GM19099 (cell line): Measurements from ENCODE around the gene SOX6.

Experiments
- POLR2A ChIP-seq: IDR thresholded peaks from 3 replicates; pipeline ENCODE4 v1.6.1; 2011; ENCODE audit warnings: low read depth; ENCODE audit not compliant: insufficient read length; ENCODE audit errors: extremely low read depth

SOX6 gene

DNA sequence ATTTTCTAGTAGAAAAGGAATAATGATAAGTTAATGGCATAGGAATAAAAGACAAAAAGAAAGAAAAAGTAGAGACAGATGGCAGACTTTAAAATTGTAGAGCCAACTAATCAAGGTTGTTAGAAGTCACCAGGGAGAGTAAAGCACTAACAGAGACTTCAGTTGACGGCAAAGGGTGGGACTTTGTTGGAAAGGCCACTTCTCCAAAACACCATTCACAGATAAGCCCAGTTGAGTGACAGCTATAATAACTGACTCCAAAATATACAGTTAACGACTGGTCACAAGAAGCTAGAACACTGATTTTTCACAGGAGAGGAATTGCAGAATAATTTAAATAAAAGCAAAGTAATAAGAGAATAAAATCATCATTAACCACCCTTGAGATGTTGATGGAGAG, 16.0 kb upstream of the SOX6 start:
- no peak for TF ChIP-seq POLR2A

DNA sequence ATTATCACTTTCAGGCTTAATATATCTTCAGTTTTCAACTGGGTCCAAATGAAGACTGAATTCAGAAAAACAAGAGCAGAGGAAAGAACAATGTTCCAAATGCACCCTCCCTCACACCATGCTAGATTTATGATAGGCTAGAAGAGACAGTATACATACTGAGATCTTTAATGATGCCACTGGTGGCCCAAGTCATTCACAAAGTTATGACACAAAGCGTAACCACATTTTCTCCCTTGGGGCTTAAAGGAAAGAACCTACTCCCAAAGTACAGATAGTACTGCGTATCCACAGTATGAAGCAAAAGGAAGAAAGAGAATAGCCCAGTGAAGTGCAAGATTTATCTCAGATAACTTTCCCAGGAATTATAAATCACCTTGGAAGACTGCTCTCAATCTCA, 10.9 kb upstream of the SOX6 start:
- no peak for TF ChIP-seq POLR2A

DNA sequence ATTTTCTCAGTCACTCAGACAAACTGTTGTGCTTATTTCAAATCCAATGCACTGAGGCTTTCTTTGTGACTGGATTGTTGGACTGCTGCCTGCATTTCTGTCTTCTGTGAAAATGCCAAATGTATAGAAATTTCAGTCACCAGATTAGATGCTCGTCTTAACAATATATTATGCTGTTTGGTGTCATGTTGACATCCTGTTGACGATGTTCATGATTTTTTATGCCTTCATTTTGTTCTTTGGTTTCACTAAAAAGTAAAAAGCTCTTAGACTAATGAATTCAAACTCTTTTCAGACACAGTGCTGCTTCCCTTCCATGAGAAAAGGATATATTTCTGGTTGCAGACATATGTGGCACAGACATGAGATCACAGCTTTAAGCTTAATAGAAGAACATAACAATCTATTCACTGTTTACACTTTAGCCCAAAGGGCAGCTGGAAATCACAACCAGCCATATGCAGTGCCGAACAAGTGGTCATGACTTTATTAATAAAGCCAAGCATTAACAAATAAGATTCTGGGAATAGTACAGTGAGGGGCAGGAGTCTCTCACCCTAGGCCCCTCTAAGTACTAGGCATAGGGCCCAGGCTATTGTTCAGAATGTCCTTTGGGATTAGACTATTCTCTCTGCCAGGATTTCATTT, 9.4 kb upstream of the SOX6 start:
- TF ChIP-seq POLR2A = no peak

DNA sequence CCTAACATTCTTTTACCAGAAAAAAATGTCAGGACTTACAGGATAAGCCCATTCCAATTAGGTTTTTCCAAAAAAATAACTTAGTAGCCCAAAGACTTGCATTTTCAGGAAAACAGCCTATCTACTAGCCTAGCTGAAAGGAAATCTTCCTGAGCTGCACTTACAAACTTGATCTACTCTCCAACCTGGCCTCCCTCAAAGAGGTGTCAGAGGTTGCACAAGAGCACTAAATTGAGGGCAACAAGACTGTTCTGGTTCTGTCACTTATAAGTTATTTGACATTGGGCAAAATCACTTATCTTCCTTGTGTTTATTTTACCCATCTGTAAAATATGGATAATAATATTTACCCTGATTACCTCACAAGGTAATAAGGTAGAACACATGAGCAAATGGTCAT, 7.9 kb upstream of the SOX6 start:
- no peak for TF ChIP-seq POLR2A

DNA sequence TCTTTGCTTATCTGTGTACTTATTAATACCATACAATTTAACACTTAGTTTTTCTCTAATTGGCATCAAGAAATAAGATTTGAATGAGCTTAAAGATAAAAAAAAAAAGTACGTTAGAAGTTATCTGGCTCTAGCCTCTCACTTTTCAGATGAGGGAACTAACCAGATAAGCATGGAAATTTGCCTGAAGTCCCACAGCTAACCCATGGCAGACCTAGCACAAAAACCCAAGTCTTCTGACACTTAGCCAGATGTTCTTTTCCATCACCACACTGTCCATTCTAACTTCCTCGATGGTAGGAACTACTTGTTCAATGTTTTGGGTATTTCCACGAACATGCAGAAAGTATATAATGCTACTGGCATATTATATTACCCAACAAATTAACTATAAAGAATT, 7.4 kb upstream of the SOX6 start:
- no peak for TF ChIP-seq POLR2A

DNA sequence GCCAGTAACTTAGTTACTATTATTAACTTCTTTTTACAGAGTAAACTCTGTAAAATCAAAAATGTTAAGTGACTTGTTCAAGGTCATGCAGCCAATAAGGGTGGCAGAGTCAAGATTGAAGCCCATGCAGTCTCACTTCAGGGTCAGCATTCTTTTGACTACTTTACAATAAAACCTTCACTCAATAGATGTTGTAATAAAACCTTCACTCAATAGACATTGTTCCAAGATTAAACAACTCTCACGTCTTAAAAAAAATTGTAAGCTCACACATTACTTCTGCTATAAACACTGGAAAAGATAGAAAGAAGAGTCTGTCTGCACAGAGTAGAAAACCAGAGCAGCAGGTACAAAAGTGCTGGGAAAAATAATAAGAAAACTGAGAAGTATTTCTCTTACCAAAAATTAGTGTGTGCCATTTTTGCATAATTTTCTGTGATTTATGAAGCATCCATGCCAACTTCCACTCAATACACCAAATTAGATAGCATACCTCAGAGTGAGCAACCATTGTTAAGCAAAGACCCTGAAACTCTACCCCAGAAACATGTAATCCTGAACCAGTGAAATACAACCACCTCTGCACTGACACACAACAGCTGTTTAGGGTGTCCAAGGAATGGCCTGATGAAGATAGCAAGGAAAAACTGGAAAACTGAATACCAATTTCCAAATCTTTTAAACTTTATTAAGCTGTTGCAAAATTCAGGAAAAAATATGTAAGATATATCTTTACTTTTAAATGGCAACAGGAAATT, 4.9 kb upstream of the SOX6 start:
- no peak for TF ChIP-seq POLR2A

DNA sequence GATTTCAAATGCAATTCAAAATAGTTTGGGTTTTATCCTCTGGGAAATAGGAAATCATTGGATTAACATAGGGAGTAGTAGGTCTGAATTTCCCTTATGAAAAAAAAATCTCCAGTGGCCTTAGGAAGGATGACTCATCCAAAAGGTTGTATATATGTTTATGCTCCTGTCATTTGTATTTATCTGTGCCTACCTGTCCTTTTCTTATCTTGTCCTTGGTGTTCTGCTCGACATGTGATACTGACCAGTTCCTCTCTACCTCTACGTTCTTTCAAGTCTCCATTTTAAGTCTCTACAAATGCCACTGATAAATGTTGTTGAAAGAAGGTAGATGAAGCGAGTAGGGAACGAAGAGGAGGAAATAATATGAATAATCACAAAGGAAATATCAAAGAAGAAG, 3.0 kb upstream of the SOX6 start:
- no peak for TF ChIP-seq POLR2A

DNA sequence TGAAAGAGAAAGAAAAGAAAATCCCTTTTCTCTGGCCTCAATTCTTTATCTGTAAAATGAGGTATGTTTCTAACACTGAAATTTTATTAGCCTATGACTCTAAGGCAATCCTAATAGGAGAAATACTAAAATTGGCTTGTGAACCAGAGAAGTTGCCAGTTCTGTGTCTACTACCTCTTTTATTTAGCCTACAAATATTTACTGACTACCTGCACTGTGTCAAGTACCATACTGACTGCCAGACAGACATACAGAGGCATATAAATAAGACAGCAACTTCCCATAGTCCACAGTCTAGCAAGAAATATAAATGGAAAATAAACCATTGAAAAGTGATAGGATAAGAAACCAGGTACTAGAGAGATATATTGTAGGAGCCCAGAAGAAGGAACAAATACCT, 2.4 kb upstream of the SOX6 start:
- TF ChIP-seq POLR2A = no peak

DNA sequence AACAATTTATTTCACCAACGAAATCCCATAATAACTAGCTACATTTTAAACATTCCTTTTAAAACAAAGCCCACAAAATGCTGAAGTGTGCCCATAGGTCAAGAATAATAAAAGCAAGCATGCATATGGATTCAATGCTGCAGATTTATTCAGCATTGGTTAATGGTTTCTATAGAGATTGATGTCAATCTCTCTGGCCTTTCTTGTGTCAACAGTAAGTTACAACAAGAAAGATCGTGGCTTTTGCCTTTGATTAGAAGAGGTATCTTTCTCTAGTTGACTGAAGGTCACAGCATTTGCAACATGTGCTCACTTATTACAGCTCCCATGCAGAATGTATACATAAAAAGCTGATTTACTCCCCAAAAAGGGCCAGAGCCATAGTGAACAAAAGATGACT, 1.4 kb upstream of the SOX6 start:
- TF ChIP-seq POLR2A = no peak

DNA sequence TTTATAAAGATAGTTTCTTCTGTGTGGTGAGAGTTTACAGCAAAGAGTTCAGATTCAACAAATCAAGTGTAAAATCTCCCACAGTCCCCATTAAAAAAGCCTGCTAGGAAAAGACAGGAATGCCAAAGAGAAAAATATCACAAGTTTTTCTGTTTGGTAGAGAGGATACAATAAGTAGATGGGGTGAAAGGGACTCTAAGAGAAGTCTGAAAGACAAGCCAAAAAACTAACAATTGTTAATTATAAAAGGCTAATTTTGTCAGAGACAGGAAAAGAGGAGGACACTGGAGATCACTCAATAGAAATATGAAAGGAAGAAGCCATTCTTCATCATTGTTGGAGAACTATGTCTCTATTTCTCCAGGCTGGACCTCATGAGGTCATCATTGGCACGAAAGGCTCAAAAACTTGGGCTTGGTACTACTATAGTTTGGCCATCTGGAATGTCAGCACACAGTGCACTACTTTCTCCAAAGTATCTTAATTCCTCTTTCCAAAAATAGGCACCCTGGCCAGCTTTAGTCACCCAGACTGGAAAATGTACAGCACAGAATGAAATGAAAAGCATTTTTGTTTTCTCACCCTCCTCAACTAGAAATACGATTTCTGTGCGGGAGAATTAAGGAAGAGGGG, 531 bp upstream of the SOX6 start:
- no peak for TF ChIP-seq POLR2A

DNA sequence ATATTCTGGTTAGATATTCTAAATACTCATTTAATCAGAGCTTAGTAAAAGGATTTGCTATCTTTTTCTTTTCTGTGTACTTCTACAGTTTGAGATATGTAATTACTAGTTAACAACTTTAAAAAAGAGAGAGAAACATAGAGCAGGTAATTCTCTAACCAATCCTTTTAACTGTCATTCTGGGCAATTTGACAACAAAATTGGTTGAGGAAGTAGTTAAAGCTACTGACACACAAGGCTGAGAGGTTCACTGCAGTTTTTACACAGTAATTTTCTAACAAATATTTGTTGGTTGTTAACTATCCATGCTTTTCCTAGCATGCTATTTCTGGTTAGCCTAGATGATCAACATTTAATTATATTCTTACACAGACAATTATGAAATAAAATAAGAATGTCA, 3.6 kb downstream of the SOX6 start:
- TF ChIP-seq POLR2A = no peak

DNA sequence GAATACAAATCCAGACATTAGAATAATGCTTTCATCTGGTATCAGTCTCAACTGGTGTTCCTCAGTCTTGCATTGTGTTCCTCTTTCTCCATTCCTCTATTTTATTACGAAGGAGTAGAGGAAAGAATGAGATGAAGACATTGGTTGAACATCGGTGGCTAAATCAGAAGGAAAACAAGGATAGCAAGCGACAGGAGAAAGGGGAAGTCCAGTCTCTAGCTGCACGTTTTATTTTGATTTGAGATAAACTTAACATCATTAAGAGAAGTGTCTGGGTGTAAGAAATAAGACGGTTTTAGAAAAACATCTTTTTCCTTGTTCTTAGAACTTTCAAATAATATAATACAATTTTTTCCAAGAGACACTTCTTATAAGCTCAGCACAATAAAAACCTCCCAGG, 6.2 kb downstream of the SOX6 start:
- no peak for TF ChIP-seq POLR2A

DNA sequence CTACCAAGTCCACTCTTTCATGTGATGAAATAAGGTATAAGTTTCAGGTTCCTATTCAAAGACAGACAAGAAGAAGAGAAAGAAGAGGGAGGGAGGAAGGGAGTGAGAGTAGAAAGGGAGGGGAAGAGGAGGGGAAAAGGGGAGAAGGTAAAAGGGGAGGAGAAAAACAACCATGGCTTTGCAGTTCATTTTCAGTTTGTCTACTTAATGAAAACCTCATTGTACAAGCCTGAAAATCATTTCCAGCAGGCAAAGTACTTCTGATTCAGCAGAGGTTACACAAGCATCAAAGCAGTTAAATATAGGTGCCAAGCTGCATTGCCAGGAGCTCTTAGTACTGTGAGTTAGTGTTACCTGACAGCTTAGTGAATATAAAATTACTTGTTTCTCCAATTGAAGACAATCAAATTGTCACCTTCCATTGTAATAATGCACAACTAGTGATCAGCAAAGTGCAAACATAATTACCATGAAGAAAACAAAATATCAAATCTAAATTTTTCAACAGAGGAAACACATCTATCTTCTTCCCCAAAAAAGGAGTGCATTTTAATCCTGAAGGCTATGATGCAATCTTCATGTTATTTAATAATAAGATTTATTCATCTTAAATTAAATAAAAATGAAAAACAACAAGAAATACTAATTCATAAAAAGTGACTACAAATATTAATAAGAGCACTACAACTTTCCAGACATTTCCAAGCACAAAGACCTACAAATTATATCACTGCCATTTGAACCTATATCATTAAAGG, 8.2 kb downstream of the SOX6 start:
- no peak for TF ChIP-seq POLR2A

DNA sequence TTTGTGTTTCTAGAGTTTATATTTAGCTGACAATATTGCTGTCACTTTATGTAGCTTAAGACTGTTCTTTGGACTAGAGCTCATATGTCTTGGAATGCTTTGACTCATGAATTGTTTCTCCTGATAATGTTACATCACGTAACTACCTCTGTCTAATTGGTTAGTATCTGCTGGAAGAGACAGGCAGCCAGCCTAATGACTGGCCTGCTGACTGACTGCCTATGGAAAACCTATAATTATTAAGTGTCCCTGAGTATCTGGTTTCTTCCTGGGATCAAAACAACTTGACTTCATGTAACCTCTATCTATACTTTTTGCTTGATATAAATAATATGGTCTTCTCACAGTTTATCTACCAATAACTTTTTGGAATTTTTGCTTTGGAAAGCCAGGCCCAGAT, 9.4 kb downstream of the SOX6 start:
- TF ChIP-seq POLR2A = no peak

DNA sequence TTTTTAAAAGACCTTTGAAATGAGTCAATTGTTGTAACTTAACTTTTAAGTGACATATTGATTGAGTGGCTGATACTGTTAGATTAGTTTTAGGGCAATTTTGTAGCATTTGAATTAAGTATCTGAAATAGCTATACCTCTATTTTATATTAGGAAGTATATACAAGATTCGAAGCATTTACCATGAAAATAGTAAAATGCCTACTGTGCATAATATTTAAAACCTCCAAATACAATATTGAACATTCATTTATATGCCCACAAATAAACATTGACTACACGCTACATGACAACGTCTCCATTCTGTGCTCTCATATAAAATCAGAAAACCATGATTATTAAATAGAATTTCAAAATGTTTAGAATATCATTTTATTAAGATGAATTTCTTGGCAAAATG, 14.5 kb downstream of the SOX6 start:
- TF ChIP-seq POLR2A = no peak
